BLaER1 treated with 17β-estradiol and CSF1 and Interleukin-3, amounts not matched to agents 10 nM and 100 nM (cell line): ENCODE results near the gene DNAJB11.
"Not testable (repeated sequence)": the region's sequence is repeated elsewhere in the genome, so short reads cannot be mapped to it uniquely, and the experiment has no call there.

ENCODE experiments used
- H3K27ac ChIP-seq, 11 experiments: shearing (Covaris generic); formaldehyde crosslinking; 2 replicates each; pipeline ENCODE4 v1.8.1; 2022
- H3K27me3 ChIP-seq, 11 experiments: shearing (Covaris generic); formaldehyde crosslinking; 2 replicates each; pipeline ENCODE4 v1.8.1; 2022
- H3K36me3 ChIP-seq, 11 experiments: shearing (Covaris generic); formaldehyde crosslinking; 2 replicates each; pipeline ENCODE4 v1.8.1; 2022
- H3K4me1 ChIP-seq, 10 experiments: shearing (Covaris generic); formaldehyde crosslinking; 2 replicates each; pipeline ENCODE4 v1.8.1; 2022
- H3K4me2 ChIP-seq, 11 experiments: shearing (Covaris generic); formaldehyde crosslinking; 2 replicates each; pipeline ENCODE4 v1.8.1; 2022
- H3K4me3 ChIP-seq, 10 experiments: shearing (Covaris generic); formaldehyde crosslinking; 2 replicates each; pipeline ENCODE4 v1.8.1; 2022
- H3K9ac ChIP-seq, 11 experiments: shearing (Covaris generic); formaldehyde crosslinking; 2 replicates each; pipeline ENCODE4 v1.8.1; 2022
- H3K9me3 ChIP-seq, 11 experiments: shearing (Covaris generic); formaldehyde crosslinking; replicated peaks in 1 of 11; 2 replicates each; pipeline ENCODE4 v1.8.1; 2022
- H4K20me1 ChIP-seq, 11 experiments: shearing (Covaris generic); formaldehyde crosslinking; 2 replicates each; pipeline ENCODE4 v1.8.1; 2022
- Cebpa-rat ChIP-seq, 11 experiments: shearing (Covaris generic); IDR thresholded peaks; 2 replicates each; pipeline ENCODE4 v1.8.1; 2022

Gene DNAJB11

DNA sequence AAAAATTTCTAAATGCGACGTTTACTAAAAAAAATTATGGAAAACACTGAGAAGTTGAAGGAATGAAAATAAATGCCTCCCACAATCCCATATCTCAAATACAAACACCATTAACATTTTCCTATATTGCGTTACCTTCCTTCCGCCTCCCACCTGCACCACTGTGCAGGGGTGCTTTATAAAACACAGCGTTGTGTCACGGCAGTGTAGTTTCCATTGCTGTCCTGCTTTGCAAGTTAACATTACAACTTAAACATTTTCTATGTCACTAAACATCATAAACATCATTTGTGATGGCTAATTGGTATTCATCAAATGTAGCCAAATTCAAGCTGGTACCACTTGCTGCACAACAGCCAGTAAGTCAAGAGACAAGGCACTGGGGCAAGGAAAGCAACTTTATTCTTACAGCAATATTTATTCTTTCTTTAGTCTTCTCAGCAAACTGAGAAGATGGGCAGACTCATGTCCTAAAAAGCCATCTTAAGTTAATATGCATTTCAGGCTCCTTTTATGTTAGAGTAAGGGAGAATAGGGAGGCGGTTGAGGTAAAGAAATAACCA is 57.4 kb downstream of the DNAJB11 start:
- Histone ChIP-seq H4K20me1 (no peaks in the 10 kb centered on the region), H3K4me1 (no peaks in the 10 kb centered on the region), H3K9me3 (no peaks in the 10 kb centered on the region), H3K4me3 (no peak overlapping the region), H3K27ac (no peak overlapping the region), H3K27me3 (no peaks in the 10 kb centered on the region), H3K4me2 (no peak overlapping the region), H3K9ac (no peak overlapping the region), H3K36me3 (no peaks in the 10 kb centered on the region)
- no peak for TF ChIP-seq Cebpa-rat (IDR thresholded peaks at IDR 0.05)

DNA sequence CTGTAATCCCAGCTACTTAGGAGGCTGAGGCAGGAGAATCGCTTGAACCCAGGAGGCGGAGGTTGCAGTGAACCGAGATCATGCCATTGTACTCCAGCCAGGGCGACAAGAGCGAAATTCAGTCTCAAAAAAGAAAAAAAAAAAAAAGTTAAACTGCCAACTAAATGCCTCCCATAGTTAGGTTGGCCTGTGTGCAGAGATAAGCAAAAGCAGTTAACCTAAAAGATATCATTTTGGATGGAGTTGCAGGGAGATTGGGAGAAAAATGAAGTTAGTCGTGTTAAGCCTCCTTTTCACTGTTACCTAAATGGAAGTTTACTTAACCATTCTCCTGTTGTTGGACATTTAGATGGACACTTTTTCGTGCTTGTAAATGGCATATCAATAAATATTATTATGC is 58.2 kb downstream of the DNAJB11 start:
- no peak overlapping the region for H3K9ac ChIP-seq
- H3K4me1 ChIP-seq: no peaks in the 10 kb centered on the region
- no peaks in the 10 kb centered on the region for H4K20me1 ChIP-seq
- H3K4me2 ChIP-seq: no peak overlapping the region
- no peaks in the 10 kb centered on the region for H3K27me3 ChIP-seq
- H3K27ac ChIP-seq: no peak overlapping the region
- H3K4me3 ChIP-seq: no peak overlapping the region
- no peaks in the 10 kb centered on the region for H3K9me3 ChIP-seq
- TF ChIP-seq Cebpa-rat (IDR thresholded peaks at IDR 0.05): no peak
- no peaks in the 10 kb centered on the region for H3K36me3 ChIP-seq

DNA sequence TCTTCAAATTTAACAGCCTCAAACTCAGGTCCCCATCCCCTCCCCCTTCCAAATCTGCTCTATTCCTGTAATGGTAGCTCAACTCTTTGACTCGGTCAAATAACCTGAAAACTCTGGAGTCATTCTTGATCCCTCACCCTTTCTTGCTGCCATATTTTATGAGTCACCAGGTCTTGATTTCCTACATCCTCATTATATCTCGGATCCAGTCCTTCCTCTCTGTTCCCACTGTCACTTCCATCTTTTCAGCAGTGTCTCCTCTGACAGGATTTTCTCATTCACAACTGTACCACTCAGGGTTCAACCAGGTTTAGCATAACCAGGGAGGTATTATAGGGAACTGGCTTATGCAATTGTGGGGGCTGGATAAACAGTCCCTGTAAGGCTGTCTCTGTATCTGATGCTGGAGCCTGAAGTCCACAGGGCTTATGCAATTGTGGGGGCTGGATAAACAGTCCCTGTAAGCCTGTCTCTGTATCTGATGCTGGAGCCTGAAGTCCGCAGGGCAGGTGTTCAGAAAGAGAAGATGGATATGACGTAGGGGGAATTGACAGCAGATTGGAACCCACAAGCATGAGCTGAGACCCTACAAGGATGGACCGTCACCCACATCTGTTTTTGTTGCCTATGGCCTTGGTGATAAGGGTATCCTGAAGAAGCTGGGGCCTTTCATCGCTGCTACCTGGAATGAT is 60.6 kb downstream of the DNAJB11 start:
- Histone ChIP-seq H4K20me1 (no peaks in the 10 kb centered on the region), H3K4me3 (no peak overlapping the region), H3K36me3 (no peaks in the 10 kb centered on the region), H3K27ac (no peak overlapping the region), H3K27me3 (no peaks in the 10 kb centered on the region), H3K9me3 (no peaks in the 10 kb centered on the region), H3K9ac (no peak overlapping the region), H3K4me2 (no peak overlapping the region), H3K4me1 (no peaks in the 10 kb centered on the region)
- no peak for TF ChIP-seq Cebpa-rat (IDR thresholded peaks at IDR 0.05)

DNA sequence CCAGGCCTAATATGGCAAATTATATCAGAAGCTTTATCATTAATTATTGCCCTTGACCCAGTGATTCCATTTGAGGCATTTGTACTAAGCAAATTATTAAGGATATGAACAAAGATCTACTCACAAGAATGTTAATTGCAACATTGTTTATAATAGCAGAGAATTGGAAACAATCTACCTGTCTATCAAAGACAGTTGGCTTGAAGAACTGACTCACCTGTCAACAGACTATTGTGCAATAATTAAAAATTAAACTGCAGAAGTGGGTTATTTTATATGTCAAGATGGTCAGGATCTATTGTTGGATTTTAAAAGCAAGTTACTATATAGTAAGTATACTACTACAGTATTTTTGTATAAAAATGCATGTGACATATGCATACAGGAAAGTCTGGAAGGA is 63.0 kb downstream of the DNAJB11 start:
- no peaks in the 10 kb centered on the region for H3K4me1 ChIP-seq

DNA sequence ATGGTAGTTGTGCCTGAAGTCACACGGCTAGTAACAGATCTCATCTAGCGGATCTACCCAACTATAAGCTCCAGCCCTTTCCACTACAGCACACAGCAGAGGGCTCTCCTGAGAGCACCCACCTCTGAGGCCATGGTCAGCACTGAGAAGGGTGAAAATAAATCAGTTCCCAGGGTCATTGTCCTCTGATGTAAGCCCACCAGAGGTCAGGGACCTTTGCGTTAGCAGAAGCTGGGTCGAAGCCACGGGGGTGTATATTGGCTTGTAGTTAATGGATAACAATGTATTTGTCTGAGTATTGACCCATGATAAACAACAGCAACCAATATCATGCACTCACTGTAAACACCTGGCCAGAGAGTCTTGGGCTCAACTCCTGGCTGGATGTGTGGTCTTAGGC is 63.7 kb downstream of the DNAJB11 start:
- not testable (repeated sequence) for H3K27me3 ChIP-seq, H3K9ac ChIP-seq, H3K4me3 ChIP-seq, H4K20me1 ChIP-seq, H3K4me1 ChIP-seq, H3K36me3 ChIP-seq, H3K9me3 ChIP-seq, H3K4me2 ChIP-seq, H3K27ac ChIP-seq

More for the DNA sequence above, 63.0 kb downstream of the DNAJB11 start:
- H3K27me3 ChIP-seq: no peaks in the 10 kb centered on the region
- no peaks in the 10 kb centered on the region for H3K9me3 ChIP-seq
- H3K4me3 ChIP-seq: no peak overlapping the region
- H4K20me1 ChIP-seq: no peaks in the 10 kb centered on the region
- no peak overlapping the region for H3K27ac ChIP-seq
- no peaks in the 10 kb centered on the region for H3K36me3 ChIP-seq
- H3K9ac ChIP-seq: no peak overlapping the region
- peak in 2 of 11 experiments; percentile 46 to 63; a peak in 3 of 22 replicates for TF ChIP-seq Cebpa-rat (IDR thresholded peaks at IDR 0.05)
- no peak overlapping the region for H3K4me2 ChIP-seq
